Brain microvascular endothelial cell (primary cell): Measurements from ENCODE around the gene RUNX3.

Experiments used
- DNase-seq: peaks from one replicate; pipeline ENCODE4 v3.0.0-alpha.2; 2020
- H3K27ac ChIP-seq: fragments of 250-450 bp; sonication (Bioruptor Pico); 2 replicates; pipeline ENCODE4 v1.5.1; 2020; ENCODE audit warnings: mild to moderate bottlenecking, moderate library complexity
- H3K27me3 ChIP-seq: fragments of 250-450 bp; sonication (Bioruptor Pico); replicated peaks from 2 replicates; pipeline ENCODE4 v1.5.1; 2020; ENCODE audit warnings: mild to moderate bottlenecking
- H3K36me3 ChIP-seq: fragments of 250-450 bp; sonication (Bioruptor Pico); replicated peaks from 2 replicates; pipeline ENCODE4 v1.5.1; 2020; ENCODE audit warnings: mild to moderate bottlenecking
- H3K4me3 ChIP-seq: 2 replicates; pipeline ENCODE4 v1.5.1; 2011; ENCODE audit warnings: low read depth, mild to moderate bottlenecking, control low read depth, low read length, moderate library complexity
- CTCF ChIP-seq: IDR thresholded peaks from 2 replicates; pipeline ENCODE4 v1.5.1; 2011; ENCODE audit warnings: low read depth, mild to moderate bottlenecking, moderate library complexity, low read length, control low read depth, inconsistent platforms; ENCODE audit errors: missing control alignments
- in situ Hi-C: cut with HindIII; loops from 2 replicates; pipeline ENCODE4 v1.10.0; 2017; ENCODE audit warnings: low sequenced_read_pairs, low pct_ligation_motif_present

Gene RUNX3

DNA sequence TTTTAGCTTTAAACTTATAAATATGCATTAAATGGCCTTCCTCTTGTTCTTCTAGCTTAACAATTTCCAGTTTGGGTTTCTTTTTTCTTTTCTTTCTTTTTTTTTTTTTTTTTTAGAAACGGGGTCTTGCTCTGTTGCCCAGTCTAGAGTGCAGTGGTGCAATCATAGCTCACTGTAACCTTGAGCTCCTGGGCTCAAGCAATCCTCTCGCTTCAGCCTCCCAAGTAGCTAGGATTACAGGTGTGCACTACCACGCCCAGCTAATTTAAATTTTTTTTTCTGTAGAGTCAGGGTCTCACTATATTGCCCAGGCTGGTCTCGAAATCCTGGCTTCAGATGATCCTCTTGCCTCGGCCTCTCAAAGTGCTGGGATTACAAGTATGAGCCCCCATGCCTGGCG lies 37.9 kb upstream of the RUNX3 start:
- in situ Hi-C loops = no loop called here
- Histone ChIP-seq H3K27me3 (no peaks in the 10 kb centered on the region), H3K27ac (no peak overlapping the region), H3K4me3 (no peak overlapping the region), H3K36me3 (no peaks in the 10 kb centered on the region)
- no peak for TF ChIP-seq CTCF
- no peak for DNase-seq

- TF ChIP-seq CTCF = no peak
- in situ Hi-C loops = no loop called here
- no peaks in the 10 kb centered on the region for H3K27me3 ChIP-seq
- peak overlapping the region; percentile 54 for H3K27ac ChIP-seq
- no peak overlapping the region for H3K4me3 ChIP-seq
- no peaks in the 10 kb centered on the region for H3K36me3 ChIP-seq
- DNase-seq = no peak
Observed at GRCh38 chr1:24967555-24967954, 37.5 kb upstream of the RUNX3 start.

DNA sequence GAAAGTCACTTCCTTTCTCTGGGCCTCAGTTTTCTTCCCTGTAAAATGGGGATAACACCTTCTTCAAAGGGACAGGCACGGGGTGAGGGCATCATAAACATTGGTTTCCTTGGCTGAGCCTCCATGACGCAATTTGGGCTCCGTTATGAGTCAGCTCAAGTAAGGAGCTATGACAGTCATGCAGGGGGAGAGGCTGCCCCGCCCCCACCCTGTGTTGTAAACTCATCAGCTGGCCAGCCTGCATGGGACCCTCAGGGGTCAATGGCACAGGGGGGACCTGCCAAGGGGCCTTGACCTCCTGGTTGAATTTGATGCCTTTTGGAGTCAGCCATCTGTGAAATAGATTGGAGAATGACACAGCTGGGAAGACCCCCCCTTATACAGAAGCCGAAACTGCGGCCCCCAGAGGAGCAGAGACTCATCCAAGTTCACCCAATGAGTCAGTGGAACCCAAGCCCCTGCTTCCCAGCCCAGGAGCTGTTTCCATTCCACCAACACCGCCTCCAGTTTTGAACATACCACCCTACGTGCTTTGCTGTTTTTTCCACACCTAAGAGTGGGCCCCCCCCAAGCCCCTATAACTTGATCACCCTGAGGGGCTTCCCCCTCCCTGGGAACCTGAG lies 36.8 kb upstream of the RUNX3 start:
- peak overlapping the region; percentile 54 for H3K27ac ChIP-seq
- no peaks in the 10 kb centered on the region for H3K36me3 ChIP-seq
- no peaks in the 10 kb centered on the region for H3K27me3 ChIP-seq
- in situ Hi-C loops = no loop called here
- peak; percentile 94 for DNase-seq
- TF ChIP-seq CTCF = no peak
- H3K4me3 ChIP-seq = no peak overlapping the region

- Histone ChIP-seq H3K4me3 (no peak overlapping the region), H3K36me3 (no peaks in the 10 kb centered on the region), H3K27me3 (no peaks in the 10 kb centered on the region), H3K27ac (peak overlapping the region; percentile 54)
- DNase-seq = no peak
- in situ Hi-C loops = no loop called here
- TF ChIP-seq CTCF = no peak
Observed at GRCh38 chr1:24966121-24966723, 36.1 kb upstream of the RUNX3 start.

DNA sequence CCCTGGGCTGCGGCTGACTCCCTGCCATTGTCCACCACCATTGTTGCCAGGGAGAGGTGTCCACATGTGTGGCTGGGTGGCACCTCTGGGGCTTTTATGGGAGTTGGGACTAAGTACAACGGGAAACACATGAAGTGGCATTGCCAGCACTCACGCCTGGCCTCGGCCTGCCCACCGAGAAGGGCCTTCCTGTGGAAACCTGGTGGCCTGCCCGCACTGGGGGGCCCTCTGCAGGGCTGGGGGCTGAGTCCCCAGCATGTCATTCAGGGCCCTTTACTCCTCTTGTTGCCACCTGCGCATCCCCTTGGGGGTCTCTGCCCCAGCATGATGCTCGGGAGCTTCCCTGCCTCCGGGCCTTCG lies 35.5 kb upstream of the RUNX3 start:
- no peaks in the 10 kb centered on the region for H3K36me3 ChIP-seq
- no peak overlapping the region for H3K4me3 ChIP-seq
- H3K27ac ChIP-seq = peak overlapping the region; percentile 64
- in situ Hi-C loops = no loop called here
- TF ChIP-seq CTCF = no peak
- DNase-seq = no peak
- H3K27me3 ChIP-seq = no peaks in the 10 kb centered on the region

DNA sequence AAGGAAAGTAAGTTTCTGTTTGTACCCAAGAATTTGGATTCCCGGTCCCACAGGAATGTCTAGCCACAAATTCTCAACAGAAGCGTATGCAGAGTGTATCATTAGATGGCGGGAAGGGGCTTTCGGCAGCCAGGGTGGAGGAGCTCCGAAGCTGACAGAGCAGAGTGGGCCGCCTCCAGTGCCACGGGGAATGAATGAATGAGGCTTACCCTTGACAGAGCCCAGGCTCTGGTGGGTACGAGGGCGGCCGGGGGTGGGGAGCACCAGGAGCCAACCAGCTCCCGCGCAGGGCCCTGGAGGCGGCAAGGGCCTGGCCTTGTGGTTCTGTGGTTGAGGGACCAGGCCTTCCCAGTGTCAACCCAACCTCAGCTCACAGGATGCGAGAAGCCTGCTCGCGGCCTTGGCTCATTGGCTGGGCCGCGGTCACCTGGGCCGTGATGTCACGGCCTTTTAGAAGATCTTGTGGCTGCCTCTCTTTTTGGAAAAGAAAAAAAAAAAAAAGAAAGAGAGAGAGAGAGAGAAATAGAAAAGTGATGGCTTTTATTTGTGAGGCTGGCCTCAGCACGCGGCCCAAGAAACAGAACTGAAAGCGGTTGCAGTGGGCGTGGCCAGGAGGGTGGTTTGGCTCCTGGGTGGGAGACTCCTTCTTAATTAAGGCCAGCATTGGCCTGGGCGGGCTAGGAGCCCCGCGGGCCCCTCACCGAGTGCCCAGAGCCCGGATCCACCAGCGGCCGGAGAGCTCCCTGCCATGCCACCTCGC lies 34.9 kb upstream of the RUNX3 start:
- no peak for TF ChIP-seq CTCF
- Histone ChIP-seq H3K36me3 (no peaks in the 10 kb centered on the region), H3K4me3 (peak overlapping the region; percentile 12), H3K27me3 (no peaks in the 10 kb centered on the region), H3K27ac (peak overlapping the region; percentile 64)
- in situ Hi-C loops = no loop called here
- DNase-seq = peak; percentile 82
